Measurements from ENCODE around the gene CCNC. TPM values are rescaled to one million over a fixed set of nuclear protein-coding genes. Genes with fewer than 3 reads are reported as not detected.

Gene CCNC, protein sequence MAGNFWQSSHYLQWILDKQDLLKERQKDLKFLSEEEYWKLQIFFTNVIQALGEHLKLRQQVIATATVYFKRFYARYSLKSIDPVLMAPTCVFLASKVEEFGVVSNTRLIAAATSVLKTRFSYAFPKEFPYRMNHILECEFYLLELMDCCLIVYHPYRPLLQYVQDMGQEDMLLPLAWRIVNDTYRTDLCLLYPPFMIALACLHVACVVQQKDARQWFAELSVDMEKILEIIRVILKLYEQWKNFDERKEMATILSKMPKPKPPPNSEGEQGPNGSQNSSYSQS
- total RNA-seq, result 76.4 and 106 TPM in 2 replicates

DNA sequence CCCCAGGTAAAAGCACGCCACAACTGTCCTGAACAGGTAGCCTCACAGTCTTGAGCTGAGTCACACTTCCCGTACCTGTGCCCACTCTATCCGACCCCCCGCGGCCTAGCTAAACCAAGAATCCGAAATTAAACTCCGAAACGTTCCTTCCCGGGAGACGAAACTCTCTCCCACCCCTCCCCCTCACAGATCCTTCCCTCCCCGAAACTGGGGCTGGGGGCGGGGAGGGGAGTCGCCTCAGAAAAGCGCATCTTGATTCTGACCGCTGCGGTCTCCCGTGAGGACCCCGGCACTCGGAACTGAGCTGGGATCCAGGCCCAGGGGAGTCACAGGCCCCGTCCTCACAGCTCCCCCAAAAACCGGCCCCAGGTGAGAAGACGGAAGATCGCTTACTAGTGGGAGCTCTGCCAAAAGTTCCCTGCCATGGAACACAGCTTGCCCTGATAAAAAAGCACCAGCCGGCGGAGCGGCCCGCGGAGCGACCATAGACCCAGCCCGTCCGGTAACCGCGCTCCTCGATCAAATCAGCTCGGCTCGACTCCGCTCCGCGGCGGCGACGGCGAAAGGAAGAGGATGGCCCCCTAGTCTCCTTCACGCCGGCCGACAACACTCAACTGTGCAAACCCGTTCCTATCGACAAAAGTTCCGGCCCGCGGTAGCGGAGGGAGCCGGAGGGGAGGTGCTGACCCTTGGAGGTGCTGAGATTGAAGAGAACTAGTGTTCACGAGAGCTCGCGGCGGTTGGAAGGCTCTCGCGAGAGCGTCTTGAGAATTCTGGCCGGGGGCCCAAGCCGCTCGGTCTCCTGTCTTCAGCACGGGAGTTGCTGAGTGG, at the start of gene CCNC:
Gene CCNC (minus strand): TSS at position 558 of the 831 bp plus-strand sequence. CDS start 133 bp downstream, at position 425.

DNA sequence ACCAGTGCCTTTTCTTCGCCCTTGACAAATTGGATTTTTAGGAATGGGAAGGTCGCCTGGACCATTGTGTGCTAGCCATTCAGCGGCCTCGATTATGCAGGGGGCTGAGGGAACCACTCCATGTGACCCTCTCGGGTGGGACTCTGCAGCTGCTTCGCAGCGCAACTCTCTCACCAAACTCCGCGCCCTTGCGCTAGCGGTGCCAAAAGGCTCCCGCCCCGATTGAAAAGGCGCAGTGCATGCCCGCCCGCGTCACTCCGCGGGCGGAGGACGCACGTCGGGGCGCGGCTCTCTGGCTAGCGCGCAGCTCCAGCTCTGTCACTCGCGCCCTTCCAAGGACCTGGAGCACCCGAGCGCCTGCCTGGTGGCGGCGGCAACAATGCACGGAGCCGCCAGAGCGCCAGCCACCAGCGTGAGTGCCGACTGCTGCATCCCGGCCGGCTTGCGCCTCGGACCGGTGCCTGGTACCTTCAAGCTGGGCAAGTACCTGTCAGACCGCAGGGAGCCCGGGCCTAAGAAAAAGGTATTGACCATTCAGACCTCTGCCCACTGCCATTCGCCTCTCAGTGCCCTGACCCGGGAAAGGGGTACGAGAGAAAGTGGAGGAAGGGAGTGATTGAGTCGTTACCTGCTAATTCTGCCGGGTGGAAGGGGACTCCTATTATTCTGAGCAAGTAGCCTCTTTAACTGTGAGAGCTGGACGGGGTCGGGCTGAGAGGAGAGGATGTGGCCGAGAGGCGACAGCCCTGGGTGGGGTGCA, 38.4 kb upstream of the CCNC start, which contains the start of gene PRDM13:
Gene PRDM13 (plus strand): TSS at position 178 of the 760 bp plus-strand sequence. CDS start 202 bp downstream, at position 380.

Other genes starting within 250 kb of the CCNC start
- gene FAXC, start 219.0 kb downstream of the CCNC start, total RNA-seq, result 1.4 and 4.2 TPM in 2 replicates
- 10.5 and 22.2 TPM in 2 replicates for gene COQ3, start 174.5 kb downstream of the CCNC start, total RNA-seq
- gene PNISR, start 143.4 kb downstream of the CCNC start, total RNA-seq, result 24.9 and 30.8 TPM in 2 replicates
- gene USP45, start 53.2 kb downstream of the CCNC start, total RNA-seq, result 9.6 and 10.9 TPM in 2 replicates
- 0.08 TPM in 1 of 2 replicates, not detected in the other for gene PRDM13, start 38.2 kb upstream of the CCNC start, total RNA-seq